GM19324 (cell line): Measurements from ENCODE around the gene VAC14.

Experiments
- ATAC-seq: cut with Tn5 transposase; IDR thresholded peaks from one replicate; pipeline ENCODE4 v1.9.1; 2021; ENCODE audit warnings: mild to moderate bottlenecking, moderate library complexity; ENCODE audit not compliant: unreplicated experiment, low FRiP score

Gene VAC14

GRCh38 chr16:70685061-70685937 lies 115.7 kb downstream of the VAC14 start:
- no peak for ATAC-seq

GRCh38 chr16:70684146-70685060 lies 116.6 kb downstream of the VAC14 start:
- no peak for ATAC-seq

GRCh38 chr16:70683146-70683944 lies 117.6 kb downstream of the VAC14 start:
- no peak for ATAC-seq

- no peak for ATAC-seq
These were observed 118.5 kb downstream of the VAC14 start for GRCh38 chr16:70682239-70683145.

GRCh38 chr16:70681382-70682238 lies 119.3 kb downstream of the VAC14 start:
- no peak for ATAC-seq

- ATAC-seq, result no peak
These were observed 120.2 kb downstream of the VAC14 start for GRCh38 chr16:70680495-70681381.

- no peak for ATAC-seq
These were observed 121.1 kb downstream of the VAC14 start for GRCh38 chr16:70679671-70680494.

- ATAC-seq, result no peak
These were observed 121.9 kb downstream of the VAC14 start for GRCh38 chr16:70678898-70679670.

- no peak for ATAC-seq
These were observed 122.6 kb downstream of the VAC14 start for GRCh38 chr16:70678121-70678897.

- no peak for ATAC-seq
These were observed 123.3 kb downstream of the VAC14 start for GRCh38 chr16:70677499-70678120.

- no peak for ATAC-seq
These were observed 124.1 kb downstream of the VAC14 start for GRCh38 chr16:70676675-70677498.

- ATAC-seq, result no peak
These were observed 125.0 kb downstream of the VAC14 start for GRCh38 chr16:70675851-70676513.

- ATAC-seq, result no peak
These were observed 126.5 kb downstream of the VAC14 start for GRCh38 chr16:70674221-70675014.
